Right atrium auricular region (tissue), 2 donors: ENCODE results near the gene ACTN4. TPM values are rescaled to one million over a fixed set of nuclear protein-coding genes. Genes with fewer than 3 reads are reported as not detected.
A peak's percentile ranks its signal among the peaks of the same experiment; 100 is the strongest.

ENCODE experiments used
- DNase-seq: peaks from one replicate; pipeline ENCODE4 v3.0.0-alpha.2; 2019; ENCODE audit warnings: low spot score
- H3K27ac ChIP-seq, 2 donors: fragments of 200-600 bp; sonication (generic); 1 replicate in 1 of 2; 2 replicates in 1 of 2; pipeline ENCODE4 v1.5.1; 2016 to 2019
- H3K27me3 ChIP-seq, 2 donors: fragments of 200-600 bp; sonication (generic); one replicate each; pipeline versions ENCODE4 v1.5.1 to v1.6.0; 2017 to 2019
- H3K36me3 ChIP-seq: fragments of 200-600 bp; sonication (generic); one replicate; pipeline ENCODE4 v1.5.1; 2016
- H3K4me1 ChIP-seq, 2 donors: fragments of 200-600 bp; sonication (generic); one replicate each; pipeline versions ENCODE4 v1.5.1 to v1.6.0; 2017 to 2019
- H3K4me3 ChIP-seq, 2 donors: fragments of 200-600 bp; sonication (generic); 1 replicate in 1 of 2; 2 replicates in 1 of 2; pipeline ENCODE4 v1.5.1; 2017 to 2019; ENCODE audit warnings: mild to moderate bottlenecking in 1 of 2, moderate library complexity in 1 of 2
- H3K9me3 ChIP-seq, 2 donors: fragments of 200-600 bp; sonication (generic); one replicate each; pipeline ENCODE4 v1.5.1; 2019
- CTCF ChIP-seq, 2 donors: fragments of 200-600 bp; sonication (generic); IDR thresholded peaks; one replicate each; pipeline ENCODE4 v1.5.1; 2019; ENCODE audit warnings: antibody characterized with exemption in 2 of 2
- total RNA-seq, 2 donors: library from RNA; depleted of rRNA; stranded (reverse); fragments of >200 nt; gene quantifications; one replicate each; pipeline ENCODE4 v1.1.0, GENCODE V29; 2016

The ACTN4 gene
- total RNA-seq, 2 donors from 2014 or later, result 115 to 180 TPM

DNA sequence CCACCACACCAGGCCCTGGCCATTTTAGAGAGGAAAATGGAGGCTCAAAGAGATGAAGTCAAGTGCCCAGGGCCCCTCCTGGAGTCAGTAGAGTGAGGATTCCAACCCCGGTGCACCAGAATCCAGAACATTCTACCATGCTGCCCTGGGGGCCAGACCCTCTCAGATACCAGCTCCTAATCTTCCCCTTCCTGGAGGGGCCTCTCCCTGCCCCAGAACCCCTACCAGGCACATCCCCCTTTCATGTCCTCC, 85.7 kb downstream of the ACTN4 start:
- Histone ChIP-seq H3K27ac (peak overlapping the region; percentile 63 to 71), H3K4me1 (peaks cover 0 to 61% of the 10 kb centered on the region in 2 donors), H3K9me3 (no peaks in the 10 kb centered on the region), H3K27me3 (no peaks in the 10 kb centered on the region), H3K4me3 (no peak overlapping the region), H3K36me3 (peaks cover 31% of the 10 kb centered on the region)
- TF ChIP-seq CTCF (IDR thresholded peaks at IDR 0.05), result no peak
- DNase-seq, result no peak

DNA sequence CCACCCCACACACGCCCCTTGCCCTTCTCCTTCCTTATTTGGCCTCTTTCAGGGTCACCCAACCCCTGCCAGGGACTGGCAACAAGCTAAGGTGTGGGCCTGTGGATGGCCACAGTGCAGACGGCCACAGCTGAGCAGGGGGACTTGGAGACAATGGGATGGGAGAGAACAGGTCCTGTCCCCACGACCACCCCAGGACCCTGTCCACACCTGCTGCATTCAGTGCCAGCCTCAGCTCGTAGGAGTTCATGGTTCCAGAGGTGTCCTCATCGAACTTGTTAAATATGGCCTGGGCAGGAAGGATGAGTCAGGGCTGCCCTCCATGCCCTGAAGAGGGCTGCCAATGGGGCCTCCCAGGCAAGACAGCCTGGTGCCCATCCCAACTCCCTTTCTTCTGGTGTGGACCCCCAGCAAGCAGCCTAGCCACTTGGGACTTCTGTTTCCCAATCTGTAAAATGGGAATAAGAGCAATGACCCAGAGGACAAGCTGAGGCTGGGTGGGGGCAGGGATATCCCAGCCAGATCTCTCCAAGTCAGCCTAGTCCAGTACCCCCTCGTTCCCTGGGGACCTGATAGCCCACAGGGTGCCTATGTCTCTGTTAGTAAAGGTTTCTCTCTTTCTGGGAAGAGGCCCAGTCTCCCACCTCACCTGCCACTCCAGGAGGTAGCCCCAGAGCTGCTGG, 86.2 kb downstream of the ACTN4 start:
- Histone ChIP-seq H3K4me1 (peaks cover 0 to 56% of the 10 kb centered on the region in 2 donors), H3K4me3 (no peak overlapping the region), H3K27ac (peak overlapping the region; percentile 63 to 71), H3K9me3 (no peaks in the 10 kb centered on the region), H3K36me3 (peaks cover 28% of the 10 kb centered on the region), H3K27me3 (no peaks in the 10 kb centered on the region)
- TF ChIP-seq CTCF (IDR thresholded peaks at IDR 0.05), result no peak
- DNase-seq, result no peak

DNA sequence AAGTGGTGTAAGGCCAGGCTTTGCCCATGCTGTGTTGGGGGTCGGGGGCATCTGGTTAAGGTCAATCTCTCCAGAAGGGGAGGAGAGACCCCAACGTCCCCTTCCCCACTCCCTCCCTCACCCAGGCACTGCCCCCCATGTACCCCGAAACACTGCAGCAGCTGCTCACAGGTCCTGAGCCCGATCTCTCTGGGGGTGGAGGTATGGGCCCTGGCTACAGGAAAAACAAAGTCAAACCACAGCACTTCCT, 86.7 kb downstream of the ACTN4 start:
- no peaks in the 10 kb centered on the region for H3K9me3 ChIP-seq
- peaks cover 24% of the 10 kb centered on the region for H3K36me3 ChIP-seq
- no peak for TF ChIP-seq CTCF (IDR thresholded peaks at IDR 0.05)
- no peaks in the 10 kb centered on the region for H3K27me3 ChIP-seq
- H3K4me1 ChIP-seq, result peaks cover 0 to 52% of the 10 kb centered on the region in 2 donors
- no peak overlapping the region for H3K4me3 ChIP-seq
- DNase-seq, result no peak
- H3K27ac ChIP-seq, result peak overlapping the region; percentile 63 to 71

DNA sequence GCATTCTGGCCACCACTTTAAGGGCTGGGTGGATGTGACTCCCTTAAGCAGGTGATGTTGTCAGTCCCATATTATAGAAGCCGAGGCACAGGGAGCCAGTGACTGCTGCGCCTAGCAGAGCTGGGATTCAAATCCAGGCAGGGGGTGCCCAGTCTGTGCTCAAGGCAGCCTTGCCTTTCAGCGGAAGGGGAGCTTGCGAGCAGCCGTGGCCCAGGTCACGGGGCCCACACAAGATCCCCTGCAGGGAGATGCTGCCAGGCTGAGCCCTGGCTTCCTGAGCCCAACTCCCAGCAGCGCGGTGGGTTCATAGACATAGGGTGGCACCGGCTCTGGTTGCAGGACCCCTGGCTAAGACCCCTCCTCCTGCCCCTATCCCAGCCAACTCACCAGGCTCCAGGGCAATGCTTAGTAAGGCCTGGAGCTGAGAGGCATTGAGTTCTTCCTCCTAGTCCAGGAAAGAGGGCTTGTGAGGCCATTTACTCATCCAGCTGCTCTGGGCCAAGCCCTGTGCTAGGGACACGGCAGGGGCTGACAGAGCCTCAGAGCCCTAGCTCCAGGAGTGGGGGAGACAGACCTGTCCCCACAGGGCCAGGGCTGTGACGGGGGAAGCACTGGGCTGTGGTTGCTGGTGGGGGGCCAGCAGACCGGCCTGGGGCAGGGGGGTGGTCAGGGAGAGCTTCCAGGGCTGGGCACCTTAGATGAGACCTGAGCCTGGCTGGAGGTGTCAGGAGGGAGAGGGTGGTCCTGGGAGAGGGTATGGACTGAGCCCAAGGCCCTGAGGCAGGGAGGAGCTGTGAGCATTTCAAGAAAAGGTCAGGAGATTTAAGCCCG, 87.2 kb downstream of the ACTN4 start:
- H3K27ac ChIP-seq, result peak overlapping the region; percentile 63 to 71
- no peaks in the 10 kb centered on the region for H3K27me3 ChIP-seq
- H3K4me1 ChIP-seq, result peaks cover 0 to 47% of the 10 kb centered on the region in 2 donors
- H3K4me3 ChIP-seq, result no peak overlapping the region
- DNase-seq, result no peak
- TF ChIP-seq CTCF (IDR thresholded peaks at IDR 0.05), result no peak
- H3K36me3 ChIP-seq, result peaks cover 18% of the 10 kb centered on the region
- no peaks in the 10 kb centered on the region for H3K9me3 ChIP-seq

- Histone ChIP-seq H3K36me3 (peaks cover 15% of the 10 kb centered on the region), H3K27me3 (no peaks in the 10 kb centered on the region), H3K27ac (peak overlapping the region; percentile 63 to 71), H3K4me3 (no peak overlapping the region), H3K9me3 (no peaks in the 10 kb centered on the region), H3K4me1 (peaks cover 0 to 47% of the 10 kb centered on the region in 2 donors)
- DNase-seq, result no peak
- no peak for TF ChIP-seq CTCF (IDR thresholded peaks at IDR 0.05)
Measured at GRCh38 chr19:38735257-38735686, 87.8 kb downstream of the ACTN4 start.
